Measurements from ENCODE around the gene NDUFA6. TPM values are rescaled to one million over a fixed set of nuclear protein-coding genes. Genes with fewer than 3 reads are reported as not detected.
"Not testable (repeated sequence)": the region's sequence is repeated elsewhere in the genome, so short reads cannot be mapped to it uniquely, and the experiment has no call there.

Gene NDUFA6
- total RNA-seq, 4 donors from 2014 or later = 36.5 to 116 (median 46.0) TPM

GRCh38 chr22:42127606-42128005 lies 37.0 kb upstream of the NDUFA6 start:
- TF ChIP-seq POLR2A (IDR thresholded peaks at IDR 0.05) (no peak), CTCF (IDR thresholded peaks at IDR 0.05) (no peak)
- intact Hi-C loops (cut with DNase I; ENCODE audit: low total_unique reads) = no loop called here
- Histone ChIP-seq H3K4me1 (no peaks in the 10 kb centered on the region), H3K27ac (no peak overlapping the region), H3K9me3 (no peaks in the 10 kb centered on the region), H3K27me3 (no peaks in the 10 kb centered on the region), H3K4me3 (no peak overlapping the region), H3K36me3 (no peaks in the 10 kb centered on the region)
- DNase-seq = no peak

GRCh38 chr22:42123529-42123928 lies 33.0 kb upstream of the NDUFA6 start:
- H3K27me3 ChIP-seq; H3K4me3 ChIP-seq; H3K9me3 ChIP-seq; intact Hi-C loops (cut with DNase I; ENCODE audit: low total_unique reads); H3K27ac ChIP-seq; H3K4me1 ChIP-seq; DNase-seq; H3K36me3 ChIP-seq: not testable (repeated sequence)

- H3K27ac ChIP-seq, DNase-seq: not testable (repeated sequence)
These were observed 29.9 kb upstream of the NDUFA6 start for GRCh38 chr22:42120231-42121021.

GRCh38 chr22:42116848-42117424 lies 26.4 kb upstream of the NDUFA6 start:
- DNase-seq = no peak
- no peaks in the 10 kb centered on the region for H3K27me3 ChIP-seq
- no peak overlapping the region for H3K27ac ChIP-seq
- no peaks in the 10 kb centered on the region for H3K4me1 ChIP-seq
- H3K36me3 ChIP-seq = no peaks in the 10 kb centered on the region
- no peak for TF ChIP-seq CTCF (IDR thresholded peaks at IDR 0.05)
- no peak for TF ChIP-seq POLR2A (IDR thresholded peaks at IDR 0.05)
- intact Hi-C loops (cut with DNase I; ENCODE audit: low total_unique reads) = no loop called here
- peaks cover 0 to 4% of the 10 kb centered on the region in 2 donors for H3K9me3 ChIP-seq
- H3K4me3 ChIP-seq = no peak overlapping the region

More at GRCh38 chr22:42120231-42121021, 29.9 kb upstream of the NDUFA6 start:
- H3K9me3 ChIP-seq; H3K4me3 ChIP-seq; H3K4me1 ChIP-seq; H3K36me3 ChIP-seq; intact Hi-C loops (cut with DNase I; ENCODE audit: low total_unique reads); H3K27me3 ChIP-seq: not testable (repeated sequence)

- H3K9me3 ChIP-seq; H3K27me3 ChIP-seq; H3K4me1 ChIP-seq; intact Hi-C loops (cut with DNase I; ENCODE audit: low total_unique reads); H3K27ac ChIP-seq; DNase-seq; H3K4me3 ChIP-seq; H3K36me3 ChIP-seq: not testable (repeated sequence)
These were observed 24.9 kb upstream of the NDUFA6 start for GRCh38 chr22:42115420-42115830.

- Histone ChIP-seq H3K4me3 (no peak overlapping the region), H3K27me3 (no peaks in the 10 kb centered on the region), H3K9me3 (peaks cover 0 to 4% of the 10 kb centered on the region in 2 donors), H3K27ac (no peak overlapping the region), H3K4me1 (no peaks in the 10 kb centered on the region), H3K36me3 (no peaks in the 10 kb centered on the region)
- TF ChIP-seq CTCF (IDR thresholded peaks at IDR 0.05) = no peak
- TF ChIP-seq POLR2A (IDR thresholded peaks at IDR 0.05) = no peak
- no peak for DNase-seq
- intact Hi-C loops (cut with DNase I; ENCODE audit: low total_unique reads) = no loop called here
These were observed 24.1 kb upstream of the NDUFA6 start for GRCh38 chr22:42114721-42115120.
